Measurements from ENCODE around the gene ROR2. TPM values are rescaled to one million over a fixed set of nuclear protein-coding genes. Genes with fewer than 3 reads are reported as not detected.
A peak's percentile ranks its signal among the peaks of the same experiment; 100 is the strongest.

Gene ROR2
- total RNA-seq, 4 donors from 2014 or later, result 35.6 to 67.6 (median 50.6) TPM

DNA sequence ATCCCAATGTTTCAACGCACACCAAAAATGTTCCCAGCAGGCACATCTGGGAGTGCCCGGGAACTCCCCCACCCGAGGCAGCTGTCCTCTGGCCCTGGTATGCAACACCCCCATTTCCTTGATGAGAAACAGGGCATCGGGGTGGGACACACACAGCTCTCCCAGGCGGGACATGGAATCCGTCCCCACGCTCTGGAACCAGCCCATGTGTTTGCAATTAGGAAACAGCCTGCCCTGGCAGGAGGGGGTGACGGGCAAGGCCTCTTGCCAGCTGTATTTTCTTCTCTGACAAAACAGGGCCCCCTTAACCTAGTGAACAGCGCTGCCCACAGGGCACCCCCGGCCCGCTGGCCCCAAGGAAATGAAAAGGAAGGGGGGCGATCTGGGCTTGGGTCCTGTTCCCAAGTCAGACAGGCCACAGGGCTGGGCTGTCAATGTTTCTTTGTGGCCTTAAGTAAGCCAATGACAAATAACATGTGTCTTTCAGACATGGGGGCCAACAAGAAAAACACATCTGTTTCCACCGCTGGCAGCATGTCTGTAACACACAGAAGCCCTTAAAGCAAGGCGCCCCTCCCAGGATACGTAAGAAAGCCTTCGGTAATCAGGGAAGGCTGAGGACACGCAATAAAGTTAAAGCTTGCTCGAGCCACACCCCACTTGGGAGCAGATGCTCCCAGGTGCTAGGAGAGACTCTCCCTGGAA lies 125.3 kb downstream of the ROR2 start:
- DNase-seq, result peak; percentile 61 to 75
- Histone ChIP-seq H3K9me3 (no peaks in the 10 kb centered on the region), H3K4me3 (no peak overlapping the region), H3K27ac (peak overlapping the region; percentile 73 to 74), H3K4me1 (peaks cover 0 to 7% of the 10 kb centered on the region in 2 donors), H3K36me3 (no peaks in the 10 kb centered on the region), H3K27me3 (no peaks in the 10 kb centered on the region)
- no peak for TF ChIP-seq POLR2A (IDR thresholded peaks at IDR 0.05)
- TF ChIP-seq, protein P1, sequence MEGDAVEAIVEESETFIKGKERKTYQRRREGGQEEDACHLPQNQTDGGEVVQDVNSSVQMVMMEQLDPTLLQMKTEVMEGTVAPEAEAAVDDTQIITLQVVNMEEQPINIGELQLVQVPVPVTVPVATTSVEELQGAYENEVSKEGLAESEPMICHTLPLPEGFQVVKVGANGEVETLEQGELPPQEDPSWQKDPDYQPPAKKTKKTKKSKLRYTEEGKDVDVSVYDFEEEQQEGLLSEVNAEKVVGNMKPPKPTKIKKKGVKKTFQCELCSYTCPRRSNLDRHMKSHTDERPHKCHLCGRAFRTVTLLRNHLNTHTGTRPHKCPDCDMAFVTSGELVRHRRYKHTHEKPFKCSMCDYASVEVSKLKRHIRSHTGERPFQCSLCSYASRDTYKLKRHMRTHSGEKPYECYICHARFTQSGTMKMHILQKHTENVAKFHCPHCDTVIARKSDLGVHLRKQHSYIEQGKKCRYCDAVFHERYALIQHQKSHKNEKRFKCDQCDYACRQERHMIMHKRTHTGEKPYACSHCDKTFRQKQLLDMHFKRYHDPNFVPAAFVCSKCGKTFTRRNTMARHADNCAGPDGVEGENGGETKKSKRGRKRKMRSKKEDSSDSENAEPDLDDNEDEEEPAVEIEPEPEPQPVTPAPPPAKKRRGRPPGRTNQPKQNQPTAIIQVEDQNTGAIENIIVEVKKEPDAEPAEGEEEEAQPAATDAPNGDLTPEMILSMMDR (IDR thresholded peaks at IDR 0.05), result no peak
- intact Hi-C loops (cut with DNase I; ENCODE audit: low total_unique reads), result no loop called here

DNA sequence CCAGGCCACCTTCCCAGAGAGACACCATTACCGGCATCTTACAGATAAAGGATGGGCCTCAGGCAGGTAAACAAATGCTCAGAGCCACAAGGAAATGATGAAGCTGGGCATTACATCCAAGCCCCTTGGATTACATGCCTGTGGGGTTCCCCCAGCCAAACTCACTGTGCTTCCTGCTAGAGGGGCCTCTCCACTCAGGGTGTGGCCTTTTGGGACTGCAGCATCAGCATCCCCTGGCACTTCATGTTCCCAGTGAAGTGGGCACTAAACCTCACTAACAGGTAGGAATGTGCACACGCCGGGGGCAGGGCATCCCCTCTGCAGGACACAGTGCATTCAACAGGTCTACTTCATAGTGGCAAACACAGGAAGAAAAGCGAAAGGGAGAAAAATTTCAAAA lies 125.9 kb downstream of the ROR2 start:
- Histone ChIP-seq H3K9me3 (no peaks in the 10 kb centered on the region), H3K4me1 (peaks cover 0 to 7% of the 10 kb centered on the region in 2 donors), H3K36me3 (no peaks in the 10 kb centered on the region), H3K4me3 (no peak overlapping the region), H3K27me3 (no peaks in the 10 kb centered on the region), H3K27ac (peak overlapping the region; percentile 73 to 74)
- DNase-seq, result no peak
- TF ChIP-seq POLR2A (IDR thresholded peaks at IDR 0.05), result no peak
- TF ChIP-seq, protein P1 (IDR thresholded peaks at IDR 0.05), result no peak
- intact Hi-C loops (cut with DNase I; ENCODE audit: low total_unique reads), result no loop called here

DNA sequence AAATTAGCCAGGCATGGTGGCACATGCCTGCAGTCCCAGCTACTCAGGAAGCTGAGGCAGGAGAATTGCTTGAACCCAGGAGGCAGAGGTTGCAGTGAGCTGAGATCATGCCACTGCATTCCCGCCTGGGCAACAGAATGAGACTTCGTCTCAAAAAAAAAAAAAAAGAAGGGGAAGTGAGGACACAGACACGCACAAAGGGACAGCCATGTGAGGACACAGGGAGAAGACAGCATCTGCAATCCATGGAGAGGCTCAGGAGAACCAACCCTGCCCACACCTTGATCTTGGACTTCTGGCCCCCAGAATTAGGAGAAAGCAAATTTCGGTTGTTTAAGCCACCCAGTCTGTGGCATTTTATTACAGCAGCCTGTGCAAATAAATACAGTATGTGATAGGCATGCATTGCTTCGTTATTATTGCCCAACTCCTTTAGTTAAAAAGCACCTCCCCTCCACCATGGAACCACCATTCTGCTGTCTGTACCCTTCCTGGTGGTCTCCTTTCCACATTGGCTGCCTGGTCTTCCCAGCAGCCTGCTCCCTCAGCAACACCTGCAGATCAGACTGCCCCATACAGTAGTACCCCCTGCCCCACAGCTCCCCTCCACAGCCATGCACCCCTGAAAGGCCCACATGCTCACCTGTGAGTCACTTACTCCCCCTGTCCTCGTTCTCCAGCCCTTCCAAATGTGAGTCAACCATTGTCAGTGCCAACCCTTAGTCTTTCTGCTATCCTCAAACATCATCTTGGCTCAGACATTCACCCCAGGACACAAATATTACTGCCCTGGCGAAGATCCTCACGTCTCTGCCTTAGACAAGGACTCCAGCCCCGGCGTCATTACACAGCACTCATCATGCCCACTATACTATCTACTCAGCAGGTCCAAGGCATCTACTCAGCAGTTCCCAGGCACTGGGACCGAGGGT lies 128.8 kb downstream of the ROR2 start:
- TF ChIP-seq POLR2A (IDR thresholded peaks at IDR 0.05), result no peak
- TF ChIP-seq, protein P1 (IDR thresholded peaks at IDR 0.05), result no peak
- Histone ChIP-seq H3K9me3 (no peaks in the 10 kb centered on the region), H3K27me3 (no peaks in the 10 kb centered on the region), H3K4me1 (peaks cover 0 to 16% of the 10 kb centered on the region in 2 donors), H3K4me3 (no peak overlapping the region), H3K27ac (no peak overlapping the region), H3K36me3 (no peaks in the 10 kb centered on the region)
- intact Hi-C loops (cut with DNase I; ENCODE audit: low total_unique reads), result no loop called here
- DNase-seq, result no peak

DNA sequence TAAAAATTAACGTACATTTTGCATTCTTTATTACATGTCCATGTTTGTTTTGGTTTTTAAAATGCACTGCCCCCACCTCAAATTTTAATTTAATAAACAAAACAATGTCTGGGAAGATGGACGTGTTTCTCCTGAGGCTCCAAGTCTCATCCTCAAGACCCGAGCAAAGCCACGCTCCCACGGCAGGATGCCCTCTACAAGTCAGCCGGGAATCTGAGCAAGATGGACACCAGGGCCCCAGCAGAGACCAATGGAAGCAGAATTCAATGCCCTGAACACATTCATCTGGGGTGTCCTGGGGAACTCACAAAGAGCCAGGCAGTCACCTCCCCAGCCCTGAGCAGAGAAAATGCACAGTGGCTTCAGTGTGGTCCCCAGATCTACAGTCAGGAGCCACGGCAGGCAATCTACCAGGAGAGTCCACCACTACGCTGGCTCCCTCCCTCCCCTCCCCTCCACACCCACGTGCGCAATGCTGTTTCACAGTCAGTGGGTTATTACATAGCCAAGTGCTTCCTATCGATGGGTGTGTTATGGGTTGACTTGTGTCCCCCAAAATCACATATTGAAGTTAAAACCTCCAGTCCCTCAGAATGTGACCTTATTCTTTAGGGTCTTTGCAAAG lies 129.8 kb downstream of the ROR2 start:
- peaks cover 0 to 10% of the 10 kb centered on the region in 2 donors for H3K4me1 ChIP-seq
- no peak overlapping the region for H3K27ac ChIP-seq

More for the DNA sequence above, 129.8 kb downstream of the ROR2 start:
- TF ChIP-seq, protein P1 (IDR thresholded peaks at IDR 0.05), result no peak
- no peak for TF ChIP-seq POLR2A (IDR thresholded peaks at IDR 0.05)
- Histone ChIP-seq H3K27me3 (no peaks in the 10 kb centered on the region), H3K9me3 (no peaks in the 10 kb centered on the region), H3K4me3 (no peak overlapping the region), H3K36me3 (no peaks in the 10 kb centered on the region)
- DNase-seq, result no peak
- intact Hi-C loops (cut with DNase I; ENCODE audit: low total_unique reads), result no loop called here

All from uterus (tissue), 4 donors.